ENCODE results near the gene ADIPOR1.
A peak's percentile ranks its signal among the peaks of the same experiment; 100 is the strongest.
"Not testable (repeated sequence)": the region's sequence is repeated elsewhere in the genome, so short reads cannot be mapped to it uniquely, and the experiment has no call there.

Gene ADIPOR1

GRCh38 chr1:202938287-202938925, 19.7 kb downstream of the ADIPOR1 start:
- DNase-seq (ENCODE audit: low read depth in 2 of 2) = no peak

DNA sequence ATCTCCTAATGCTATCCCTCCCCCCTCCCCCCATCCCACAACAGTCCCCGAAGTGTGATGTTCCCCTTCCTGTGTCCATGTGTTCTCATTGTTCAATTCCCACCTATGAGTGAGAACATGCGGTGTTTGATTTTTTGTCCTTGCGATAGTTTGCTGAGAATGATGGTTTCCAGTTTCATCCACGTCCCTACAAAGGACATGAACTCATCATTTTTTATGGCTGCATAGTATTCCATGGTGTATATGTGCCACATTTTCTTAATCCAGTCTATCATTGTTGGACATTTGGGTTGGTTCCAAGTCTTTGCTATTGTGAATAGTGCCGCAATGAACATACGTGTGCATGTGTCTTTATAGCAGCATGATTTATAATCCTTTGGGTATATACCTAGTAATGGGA, 21.7 kb downstream of the ADIPOR1 start:
- DNase-seq (ENCODE audit: low read depth in 2 of 2) = not testable (repeated sequence)

DNA sequence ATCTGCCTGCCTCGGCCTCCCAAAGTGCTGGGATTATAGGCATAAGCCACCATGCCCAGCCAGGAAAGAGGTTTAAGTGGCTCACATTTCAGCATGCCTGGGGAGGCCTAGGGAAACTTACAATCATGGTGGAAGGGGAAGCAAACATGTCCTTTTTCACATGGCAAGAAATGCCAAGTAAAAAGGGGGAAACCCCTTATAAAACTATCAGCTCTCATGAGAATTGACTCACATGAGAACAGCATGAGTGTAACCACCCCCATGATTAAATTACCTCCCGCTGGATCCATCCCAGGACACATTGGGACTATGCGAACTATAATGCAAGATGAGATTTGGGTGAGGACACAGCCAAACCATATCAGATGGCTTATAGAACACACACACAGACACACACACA, 22.3 kb downstream of the ADIPOR1 start:
- DNase-seq (ENCODE audit: low read depth in 2 of 2) = no peak

DNA sequence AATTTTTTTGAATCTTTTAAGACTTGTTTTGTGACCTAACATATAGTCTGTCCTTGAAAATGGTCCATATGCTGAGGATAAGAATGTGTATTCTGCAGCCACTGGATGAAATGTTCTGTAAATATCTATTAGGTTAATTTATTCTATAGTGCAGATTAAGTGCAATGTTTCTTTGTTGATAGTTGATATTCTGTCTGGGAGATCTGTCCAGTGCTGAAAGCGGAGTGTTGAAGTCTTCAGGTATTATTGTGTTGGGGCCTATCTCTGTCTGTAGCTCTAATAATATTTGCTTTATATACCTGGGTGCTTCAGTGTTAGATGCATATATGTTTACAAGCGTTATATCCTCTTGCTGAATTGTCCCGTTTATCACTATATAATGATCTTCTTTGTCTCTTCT, 23.4 kb downstream of the ADIPOR1 start:
- DNase-seq (ENCODE audit: low read depth in 2 of 2) = no peak

DNA sequence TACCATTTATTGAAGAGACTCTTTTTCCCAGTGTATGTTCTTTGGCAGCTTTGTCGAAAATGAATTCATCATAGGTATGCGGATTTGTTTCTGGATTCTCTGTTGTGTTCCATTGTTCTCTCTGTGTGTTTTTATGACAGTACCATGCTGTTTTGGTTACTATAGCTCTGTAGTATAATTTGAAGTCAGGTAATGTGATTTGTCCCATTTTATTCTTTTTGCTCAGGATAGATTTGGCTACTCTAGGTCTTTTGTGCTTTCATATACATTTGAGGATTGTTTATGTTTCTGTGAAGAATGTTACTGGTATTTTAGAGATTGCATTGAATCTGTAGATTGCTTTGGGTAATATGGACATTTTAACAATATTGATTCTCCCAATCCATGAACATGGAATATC, 25.6 kb downstream of the ADIPOR1 start:
- DNase-seq (ENCODE audit: low read depth in 2 of 2) = no peak

DNA sequence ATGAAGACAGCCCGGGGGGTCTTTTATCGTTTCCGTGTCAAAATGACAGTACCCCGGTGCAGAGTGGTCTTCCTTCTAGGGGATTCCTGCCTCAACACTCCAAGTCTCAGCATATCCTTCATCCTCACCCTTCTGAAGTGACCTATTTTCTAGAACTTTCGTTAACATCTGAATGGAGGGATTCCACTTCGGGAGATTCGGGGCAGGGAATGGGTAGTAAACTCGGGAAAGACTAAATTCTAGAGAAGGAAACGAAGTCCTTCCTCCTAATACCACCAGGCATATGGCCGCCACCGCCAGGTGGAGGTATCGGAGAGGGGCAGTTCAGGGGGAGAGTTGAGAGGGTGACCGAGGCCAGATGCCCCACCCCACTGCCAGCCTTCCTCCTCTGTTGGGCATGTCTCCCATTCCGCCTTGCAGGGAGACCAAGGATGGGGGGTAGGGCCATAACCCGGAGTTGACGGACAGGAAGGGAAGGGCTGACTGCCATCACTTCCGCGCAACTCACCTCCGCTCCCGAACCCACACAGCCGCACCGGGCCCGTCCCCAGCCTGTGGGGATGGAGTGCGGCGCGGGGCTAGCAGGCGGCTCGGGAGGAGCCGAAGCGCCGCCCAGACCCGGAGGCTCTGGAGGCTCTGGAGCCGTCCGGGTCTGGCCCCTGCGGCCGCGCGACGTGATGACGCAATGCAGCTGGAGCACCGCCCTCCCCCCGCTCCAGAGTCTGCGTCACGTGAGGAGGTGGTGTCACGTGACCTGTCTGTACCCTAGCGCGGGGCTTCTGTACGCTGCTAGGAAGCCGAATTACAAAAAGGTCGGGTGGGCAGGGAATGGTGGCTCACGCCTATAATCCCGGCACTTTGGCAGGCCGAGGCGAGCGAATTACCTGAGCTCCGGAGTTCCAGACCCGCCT, 31.3 kb downstream of the ADIPOR1 start, which contains the start of gene KLHL12:
Gene KLHL12, minus strand, starts transcription at position 654 of the 911 bp plus-strand sequence. CDS start 2,072 bp downstream, outside the sequence.
- DNase-seq (ENCODE audit: low read depth in 2 of 2) = peak; percentile 88

DNA sequence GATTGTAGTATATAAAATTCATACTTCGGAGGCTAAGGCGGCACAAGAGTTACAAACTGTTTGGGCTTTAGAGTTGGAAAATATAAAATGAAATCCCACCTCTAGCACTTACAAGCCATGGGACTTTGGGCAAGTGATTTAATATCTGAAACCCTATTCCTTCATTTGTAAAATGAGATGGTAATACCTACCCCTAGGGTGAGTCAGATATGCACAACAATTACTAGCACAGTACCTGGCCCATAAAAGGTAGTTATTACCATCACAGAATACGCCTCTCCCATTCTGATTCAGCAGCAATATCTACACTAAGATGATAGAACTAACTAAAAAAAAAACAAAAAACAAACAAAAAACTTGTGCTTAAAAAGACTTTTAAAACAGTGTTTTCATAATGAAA, 34.6 kb downstream of the ADIPOR1 start:
- DNase-seq (ENCODE audit: low read depth in 2 of 2) = no peak

DNA sequence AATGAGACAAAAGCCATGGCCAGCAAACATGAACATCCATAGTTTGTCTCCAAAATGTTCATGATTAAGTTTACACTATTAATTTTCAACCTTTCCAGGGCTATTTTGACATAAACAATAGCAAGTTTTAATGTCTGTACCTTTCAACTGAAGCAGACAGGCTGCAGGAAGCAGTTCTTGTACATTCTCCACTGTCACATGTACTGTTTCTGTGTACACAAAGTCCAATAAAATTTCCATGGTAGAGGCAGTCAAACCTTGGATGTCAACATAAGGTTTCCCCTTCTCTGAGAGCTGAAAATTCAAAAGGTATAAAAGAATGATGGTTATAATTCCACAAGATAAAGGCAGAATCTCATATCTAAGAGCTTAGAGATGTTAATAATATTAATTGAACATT, 38.5 kb downstream of the ADIPOR1 start:
- no peak for DNase-seq (ENCODE audit: low read depth in 2 of 2)

DNA sequence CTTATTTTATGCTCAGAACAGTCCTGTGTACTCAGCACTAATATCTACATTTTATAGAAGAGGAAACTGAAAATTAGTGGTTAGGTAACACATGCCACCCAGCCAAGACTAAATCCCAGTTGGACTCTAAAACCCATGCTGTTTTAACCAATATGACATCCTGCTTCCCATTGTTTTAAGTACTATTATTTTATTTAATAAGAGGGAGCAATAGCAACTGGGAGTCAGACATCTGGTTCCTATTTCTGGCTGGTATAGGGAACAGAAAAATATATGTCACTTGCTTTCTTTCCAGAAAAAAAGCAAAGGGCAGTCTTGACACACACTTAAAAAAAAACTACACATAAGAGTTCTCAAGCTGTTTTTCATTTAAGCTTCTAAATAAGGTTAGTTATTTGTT, 43.0 kb downstream of the ADIPOR1 start:
- no peak for DNase-seq (ENCODE audit: low read depth in 2 of 2)

- not testable (repeated sequence) for DNase-seq (ENCODE audit: low read depth in 2 of 2)
Measured at GRCh38 chr1:202912476-202912875, 45.6 kb downstream of the ADIPOR1 start.

GRCh38 chr1:202909494-202909893, 48.6 kb downstream of the ADIPOR1 start:
- DNase-seq (ENCODE audit: low read depth in 2 of 2) = no peak

DNA sequence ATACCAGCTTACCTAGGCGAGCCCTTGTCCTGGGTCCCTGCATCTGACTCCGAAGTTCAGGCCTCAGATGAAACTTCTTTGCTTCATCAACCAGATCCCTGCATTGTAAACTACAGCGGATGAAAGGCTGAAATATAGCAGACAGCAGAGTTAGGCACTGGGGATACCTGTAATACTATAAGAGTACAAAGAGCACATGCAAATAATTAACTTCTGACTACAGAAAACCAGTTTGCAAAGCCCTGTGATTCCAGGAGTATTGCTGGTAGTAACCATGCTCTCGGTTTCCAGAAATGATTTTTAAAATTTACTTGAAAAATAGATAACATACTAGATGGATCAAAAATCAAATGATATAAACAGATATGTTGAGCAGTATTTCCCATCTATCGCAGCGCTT, 49.1 kb downstream of the ADIPOR1 start:
- no peak for DNase-seq (ENCODE audit: low read depth in 2 of 2)

DNA sequence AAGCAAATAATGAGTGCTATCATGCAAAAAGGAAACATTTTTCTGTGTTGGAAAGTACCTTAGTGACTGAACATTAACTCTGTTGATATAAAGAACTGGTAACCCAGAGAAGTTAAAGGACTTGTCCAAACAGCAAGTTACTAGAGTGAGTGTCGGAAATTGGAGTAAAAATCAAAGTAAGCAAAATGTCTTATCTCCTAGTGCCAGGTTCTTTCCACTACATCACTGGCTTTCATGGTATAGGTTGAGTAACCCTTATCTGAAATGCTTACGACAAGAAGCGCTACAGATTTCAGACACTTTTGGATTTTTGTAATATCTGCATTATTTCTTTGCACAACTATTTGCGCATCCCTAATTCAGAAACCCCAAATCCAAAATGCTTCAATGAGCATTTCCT, 52.8 kb downstream of the ADIPOR1 start:
- no peak for DNase-seq (ENCODE audit: low read depth in 2 of 2)

DNA sequence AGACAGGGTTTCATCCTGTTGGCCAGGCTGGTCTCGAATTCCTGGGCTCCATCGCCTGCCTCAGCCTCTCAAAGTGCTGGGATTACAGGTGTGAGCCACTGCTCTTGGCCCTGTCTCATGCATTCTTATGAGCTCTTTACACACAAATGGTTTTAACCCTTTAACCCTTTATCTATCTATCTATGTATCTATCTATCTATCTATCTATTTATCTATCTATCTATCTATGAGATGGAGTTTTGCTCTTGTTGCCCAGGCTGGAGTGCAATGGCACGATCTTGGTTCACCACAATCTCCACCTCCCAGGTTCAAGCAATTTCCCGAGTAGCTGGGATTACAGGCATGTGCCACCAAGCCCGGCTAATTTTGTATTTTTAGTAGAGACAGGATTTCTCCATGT, 54.3 kb downstream of the ADIPOR1 start:
- DNase-seq (ENCODE audit: low read depth in 2 of 2) = not testable (repeated sequence)

GRCh38 chr1:202901555-202901954, 56.6 kb downstream of the ADIPOR1 start:
- DNase-seq (ENCODE audit: low read depth in 2 of 2) = no peak

GRCh38 chr1:202892501-202892900, 65.6 kb downstream of the ADIPOR1 start:
- DNase-seq (ENCODE audit: low read depth in 2 of 2) = no peak
